IMR-90 (cell line): ENCODE data around the gene UBE2E2. TPM values are rescaled to one million over a fixed set of nuclear protein-coding genes. Genes with fewer than 3 reads are reported as not detected.

Experiments used
- ATAC-seq: fragments of 200-7000 bp; cut with Tn5 transposase; 2 replicates; pipeline ENCODE4 v1.9.1; 2020; ENCODE audit warnings: low read depth, mild to moderate bottlenecking, moderate library complexity
- BruUV-seq: library from RNA; stranded (reverse); fragments of 400-500 nt; replicated peaks from 2 replicates; lab custom pipeline; 2021; lab: Mats Ljungman, UMichigan
- CTCF ChIA-PET: fragments of 300-600 bp; formaldehyde crosslinking; extraction: SDS; loops from one replicate; lab custom pipeline; 2021; ENCODE audit warnings: antibody characterized with exemption; lab: Yijun Ruan, JAX
- POLR2A ChIA-PET: fragments of 300-600 bp; sonication (Branson Sonifier 250); formaldehyde crosslinking; loops from one replicate; lab custom pipeline; 2022; ENCODE audit warnings: antibody characterized with exemption; ENCODE audit not compliant: unreplicated experiment; lab: Charles Lee
- DNase-seq: peaks from one replicate; pipeline ENCODE4 v3.0.0; 2013
- H2AFZ ChIP-seq: replicated peaks from 2 replicates; pipeline ENCODE3; 2013; ENCODE audit warnings: low read length, mild to moderate bottlenecking; ENCODE audit not compliant: poor library complexity
- H2AK5ac ChIP-seq: 2 replicates; pipeline ENCODE4 v1.6.1; 2013; ENCODE audit warnings: low read depth, low read length, inconsistent platforms
- H2AK9ac ChIP-seq: replicated peaks from 2 replicates; pipeline ENCODE3; 2013; ENCODE audit warnings: mild to moderate bottlenecking, low read depth, low read length, moderate library complexity; ENCODE audit not compliant: poor library complexity
- H2BK120ac ChIP-seq: 2 replicates; pipeline ENCODE4 v1.6.1; 2013; ENCODE audit warnings: low read depth, low read length, inconsistent platforms
- H2BK15ac ChIP-seq: 3 replicates; pipeline ENCODE4 v1.6.1; 2013; ENCODE audit warnings: low read depth, low read length, inconsistent platforms
- H2BK20ac ChIP-seq: 2 replicates; pipeline ENCODE4 v1.6.1; 2013; ENCODE audit warnings: low read depth, mild to moderate bottlenecking, inconsistent platforms, low read length, moderate library complexity
- H2BK5ac ChIP-seq: 2 replicates; pipeline ENCODE4 v1.6.1; 2013; ENCODE audit warnings: mild to moderate bottlenecking, low read depth, low read length, inconsistent platforms; ENCODE audit not compliant: poor library complexity, severe bottlenecking
- H3K14ac ChIP-seq: replicated peaks from 2 replicates; pipeline ENCODE4 v1.6.1; 2013; ENCODE audit warnings: low read depth, low read length, inconsistent platforms
- H3K18ac ChIP-seq: 2 replicates; pipeline ENCODE4 v1.6.1; 2013; ENCODE audit warnings: low read depth, low read length, control low read depth
- H3K23ac ChIP-seq: 2 replicates; pipeline ENCODE4 v1.6.1; 2013; ENCODE audit warnings: low read depth, low read length, inconsistent platforms
- H3K27ac ChIP-seq: 2 replicates; pipeline ENCODE4 v1.5.1; 2013; ENCODE audit warnings: mild to moderate bottlenecking, control low read depth, low read length; ENCODE audit not compliant: insufficient read depth
- H3K27me3 ChIP-seq: 2 replicates; pipeline ENCODE4 v1.6.1; 2013; ENCODE audit warnings: low read length; ENCODE audit not compliant: control insufficient read depth, insufficient read depth
- H3K36me3 ChIP-seq: 2 replicates; pipeline ENCODE4 v1.6.1; 2013; ENCODE audit warnings: low read length, mixed read lengths; ENCODE audit not compliant: control insufficient read depth, insufficient read depth
- H3K4ac ChIP-seq: 2 replicates; pipeline ENCODE4 v1.6.1; 2013; ENCODE audit warnings: low read depth, low read length, inconsistent platforms
- H3K4me1 ChIP-seq: 2 replicates; pipeline ENCODE4 v1.6.1; 2013; ENCODE audit warnings: low read length, mixed read lengths; ENCODE audit not compliant: control insufficient read depth, insufficient read depth
- H3K4me2 ChIP-seq: 2 replicates; pipeline ENCODE4 v1.6.1; 2013; ENCODE audit warnings: low read depth, mild to moderate bottlenecking, control low read depth, low read length, moderate library complexity
- H3K4me3 ChIP-seq: 2 replicates; pipeline ENCODE4 v1.5.1; 2013; ENCODE audit warnings: low read depth, mild to moderate bottlenecking, control low read depth, low read length, moderate library complexity; ENCODE audit not compliant: insufficient read depth
- H3K56ac ChIP-seq: 2 replicates; pipeline ENCODE4 v1.6.1; 2013; ENCODE audit warnings: low read length, inconsistent platforms; ENCODE audit not compliant: insufficient read depth; ENCODE audit errors: extremely low read depth
- H3K79me1 ChIP-seq, 2 experiments: 2 replicates each; pipeline ENCODE4 v1.6.1; 2013; ENCODE audit warnings: low read length in 2 of 2, inconsistent platforms in 1 of 2, low read depth in 1 of 2
- H3K9ac ChIP-seq: 2 replicates; pipeline ENCODE4 v1.6.1; 2013; ENCODE audit warnings: low read depth, low read length, control low read depth
- H3K9me1 ChIP-seq: 2 replicates; pipeline ENCODE4 v1.6.1; 2013; ENCODE audit warnings: low read length, inconsistent platforms; ENCODE audit not compliant: insufficient read depth
- H3K9me3 ChIP-seq: 2 replicates; pipeline ENCODE4 v1.6.1; 2013; ENCODE audit warnings: low read length; ENCODE audit not compliant: control insufficient read depth, insufficient read depth
- H4K20me1 ChIP-seq: 2 replicates; pipeline ENCODE4 v1.6.1; 2013; ENCODE audit warnings: low read length, inconsistent platforms; ENCODE audit not compliant: insufficient read depth
- H4K5ac ChIP-seq: 2 replicates; pipeline ENCODE4 v1.6.1; 2013; ENCODE audit warnings: mild to moderate bottlenecking, low read depth, low read length, control low read depth
- H4K8ac ChIP-seq, 2 experiments: 2 replicates each; pipeline ENCODE4 v1.6.1; 2013; ENCODE audit warnings: low read depth in 2 of 2, low read length in 2 of 2, control low read depth in 1 of 2, inconsistent platforms in 1 of 2
- H4K91ac ChIP-seq: 2 replicates; pipeline ENCODE4 v1.6.1; 2013; ENCODE audit warnings: low read depth, low read length, inconsistent platforms; ENCODE audit not compliant: insufficient read depth
- FOS ChIP-seq: fragments of 150-350 bp; IDR thresholded peaks from 2 replicates; pipeline ENCODE4 v1.6.1; 2016; ENCODE audit warnings: low read depth, low read length
- MAZ ChIP-seq: IDR thresholded peaks from 2 replicates; pipeline ENCODE4 v1.6.1; 2012; ENCODE audit warnings: low read depth, mild to moderate bottlenecking, low read length, improper control_type of control experiment, moderate library complexity, borderline replicate concordance
- WGBS, 2 experiments: methylation state at CpG; one replicate each; pipeline versions ENCODE4 v1.1.5 to v1.1.7; 2013; ENCODE audit warnings: missing lambda C conversion rate in 2 of 2; ENCODE audit not compliant: insufficient read length in 1 of 2; ENCODE audit errors: extremely low coverage in 2 of 2; 5-methylcytosine and 5-hydroxymethylcytosine counted together
- dilution Hi-C: fragments of 300-500 bp; cut with HindIII; formaldehyde crosslinking; loops from one replicate; pipeline ENCODE4 v1.14.3; 2018; ENCODE audit warnings: low sequenced_read_pairs; ENCODE audit not compliant: unreplicated experiment
- in situ Hi-C: fragments of 300-500 bp; cut with MboI; formaldehyde crosslinking; loops from 3 replicates; pipeline ENCODE4 v1.14.3; 2019; ENCODE audit warnings: low sequenced_read_pairs, inconsistent platforms, mixed read lengths
- intact Hi-C: fragments of 100-400 bp; cut with micrococcal nuclease; formaldehyde crosslinking; loops from 2 replicates; pipeline ENCODE4 v1.10.0; 2022
- polyA plus RNA-seq, 3 experiments: library from polyadenylated mRNA; depleted of rRNA; stranded (reverse); fragments of >200 nt; gene quantifications; 2 replicates each; pipeline ENCODE4 v1.2.3, GENCODE V29; 2012; ENCODE audit warnings: low replicate concordance in 1 of 3
- total RNA-seq: library from RNA; depleted of rRNA; stranded (reverse); fragments of >200 nt; gene quantifications from 2 replicates; pipeline ENCODE4 v1.2.3, GENCODE V29; 2012
- TF ChIP-seq, protein P1 (sequence below): fragments of 150-350 bp; IDR thresholded peaks from 2 replicates; pipeline ENCODE4 v1.6.1; 2017; ENCODE audit warnings: mild to moderate bottlenecking, antibody characterized with exemption, low read length, low read depth

Gene UBE2E2
- total and polyA plus RNA-seq, 2 of the 4 experiments (the other 2 are of a cell fraction) = 18.6 to 32.7 TPM

- in situ Hi-C loops (no loop called here), dilution Hi-C loops (no loop called here), intact Hi-C loops (no loop called here)
- Histone ChIP-seq H2BK120ac (no peak overlapping the region), H4K91ac (no peak overlapping the region), H3K9me1 (no peaks in the 10 kb centered on the region; the same call in 1 of the 2 replicates), H3K9ac (no peak overlapping the region), H2BK20ac (no peak overlapping the region), H2BK5ac (no peak overlapping the region), H3K27me3 (no peaks in the 10 kb centered on the region), H3K4me2 (no peak overlapping the region), H3K56ac (no peak overlapping the region), H3K9me3 (no peaks in the 10 kb centered on the region), H3K23ac (no peak overlapping the region), H2BK15ac (no peak overlapping the region), H4K8ac (no peak overlapping the region), H3K18ac (no peak overlapping the region), H3K36me3 (no peaks in the 10 kb centered on the region), H3K79me1 (peaks cover 0 to 9% of the 10 kb centered on the region in 2 experiments; a peak in 1 of 4 replicates), H3K14ac (no peak overlapping the region), H2AK5ac (no peak overlapping the region), H3K4me1 (no peaks in the 10 kb centered on the region), H3K27ac (no peak overlapping the region), H4K5ac (no peak overlapping the region), H4K20me1 (no peaks in the 10 kb centered on the region), H2AK9ac (no peak overlapping the region), H2AFZ (no peak overlapping the region), H3K4ac (no peak overlapping the region), H3K4me3 (no peak overlapping the region)
- DNase-seq = no peak
- WGBS, 2 experiments = 91% methylated on average over 6 of the region's 13 CpGs; no CpG with 5 or more reads in 1 of the 2 experiments
- ChIA-PET CTCF (no interaction called here), POLR2A (no interaction called here)
- TF ChIP-seq, protein P1, sequence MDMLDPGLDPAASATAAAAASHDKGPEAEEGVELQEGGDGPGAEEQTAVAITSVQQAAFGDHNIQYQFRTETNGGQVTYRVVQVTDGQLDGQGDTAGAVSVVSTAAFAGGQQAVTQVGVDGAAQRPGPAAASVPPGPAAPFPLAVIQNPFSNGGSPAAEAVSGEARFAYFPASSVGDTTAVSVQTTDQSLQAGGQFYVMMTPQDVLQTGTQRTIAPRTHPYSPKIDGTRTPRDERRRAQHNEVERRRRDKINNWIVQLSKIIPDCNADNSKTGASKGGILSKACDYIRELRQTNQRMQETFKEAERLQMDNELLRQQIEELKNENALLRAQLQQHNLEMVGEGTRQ = no peak
- TF ChIP-seq MAZ (no peak), FOS (no peak)
- BruUV-seq = no TSS peak
- no peak for ATAC-seq
These were observed 214.9 kb downstream of the UBE2E2 start for GRCh38 chr3:23418026-23418425.
